Testis (tissue), 2 donors: Measurements from ENCODE around the gene PRMT3.

Experiments
- CTCF ChIP-seq, 3 experiments: fragments of 450-650 bp in 2 of 3; fragments of 200-600 bp in 1 of 3; sonication (generic) in 1 of 3; IDR thresholded peaks; one replicate each; pipeline ENCODE4 v1.5.1; 2016 to 2019; ENCODE audit warnings: antibody characterized with exemption in 3 of 3, mild to moderate bottlenecking in 2 of 3, moderate library complexity in 1 of 3
- POLR2A ChIP-seq: fragments of 450-650 bp; IDR thresholded peaks from one replicate; pipeline ENCODE4 v1.6.1; 2017; ENCODE audit warnings: antibody characterized with exemption, mild to moderate bottlenecking, moderate library complexity

- no peak for TF ChIP-seq CTCF (IDR thresholded peaks at IDR 0.05)
- TF ChIP-seq POLR2A: no peak
Measured at GRCh38 chr11:20493340-20493739, 105.8 kb downstream of the PRMT3 start.
